SJCRH30 (cell line): ENCODE results near the gene PCDHB9. TPM values are rescaled to one million over a fixed set of nuclear protein-coding genes. Genes with fewer than 3 reads are reported as not detected.
"Not testable (repeated sequence)": the region's sequence is repeated elsewhere in the genome, so short reads cannot be mapped to it uniquely, and the experiment has no call there.

Experiments
- DNase-seq, 2 experiments: peaks; one replicate each; pipeline ENCODE4 v3.0.0-alpha.2; 2015 to 2020
- H3K27ac ChIP-seq: fragments of 250-450 bp; sonication (Bioruptor Pico); 2 replicates; pipeline ENCODE4 v1.5.1; 2020; ENCODE audit warnings: mild to moderate bottlenecking, moderate library complexity
- H3K27me3 ChIP-seq: fragments of 250-450 bp; sonication (Bioruptor Pico); 2 replicates; pipeline ENCODE4 v1.5.1; 2020; ENCODE audit warnings: mild to moderate bottlenecking, moderate library complexity
- H3K36me3 ChIP-seq: fragments of 250-450 bp; sonication (Bioruptor Pico); 2 replicates; pipeline ENCODE4 v1.5.1; 2020; ENCODE audit warnings: mild to moderate bottlenecking, moderate library complexity
- H3K4me1 ChIP-seq: fragments of 250-450 bp; sonication (Bioruptor Pico); 2 replicates; pipeline ENCODE4 v1.5.1; 2020; ENCODE audit warnings: mild to moderate bottlenecking, moderate library complexity
- H3K4me3 ChIP-seq: fragments of 250-450 bp; sonication (Bioruptor Pico); 2 replicates; pipeline ENCODE4 v1.5.1; 2020; ENCODE audit warnings: mild to moderate bottlenecking, moderate library complexity
- H3K9me3 ChIP-seq: fragments of 250-450 bp; sonication (Bioruptor Pico); replicated peaks from 2 replicates; pipeline ENCODE4 v1.5.1; 2020; ENCODE audit warnings: mild to moderate bottlenecking, moderate library complexity
- total RNA-seq: library from RNA; depleted of rRNA; stranded (reverse); fragments of >200 nt; shearing (Covaris generic); gene quantifications from 2 replicates; pipeline ENCODE4 v1.2.3, GENCODE V29; 2014

Gene PCDHB9
- total RNA-seq, 1 experiment from 2014 or later = 4.9 TPM

DNA sequence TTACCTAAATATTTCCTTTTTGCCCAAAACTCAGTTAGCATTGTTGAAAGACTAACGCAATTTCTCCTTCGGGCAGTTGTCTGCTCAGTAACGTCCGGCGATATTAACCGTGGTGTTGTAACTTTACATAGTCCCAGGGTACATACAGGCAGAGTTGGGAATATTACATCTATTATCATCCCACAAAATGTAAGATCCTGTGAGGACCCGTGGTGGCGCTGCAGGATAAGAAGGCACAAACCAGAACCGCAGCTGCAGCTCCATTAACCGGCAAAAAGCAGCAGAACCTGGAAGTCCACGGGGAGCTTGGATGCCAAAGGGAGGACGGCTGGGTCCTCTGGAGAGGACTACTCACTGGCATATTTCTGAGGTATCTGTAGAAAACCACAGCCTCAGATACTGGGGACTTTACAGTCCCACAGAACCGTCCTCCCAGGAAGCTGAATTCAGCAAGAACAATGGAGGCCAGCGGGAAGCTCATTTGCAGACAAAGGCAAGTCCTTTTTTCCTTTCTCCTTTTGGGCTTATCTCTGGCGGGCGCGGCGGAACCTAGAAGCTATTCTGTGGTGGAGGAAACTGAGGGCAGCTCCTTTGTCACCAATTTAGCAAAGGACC, 9.3 kb upstream of the PCDHB9 start, which contains the start of gene PCDHB8:
Gene PCDHB8 (plus strand): TSS at position 214 of the 615 bp plus-strand sequence. CDS start 245 bp downstream, at position 459.
- H3K27me3 ChIP-seq, H3K27ac ChIP-seq, H3K4me1 ChIP-seq: not testable (repeated sequence)
- H3K9me3 ChIP-seq = peaks cover 12% of the 10 kb centered on the region; the same call in 1 of the 2 replicates
- peaks cover 18% of the 10 kb centered on the region for H3K36me3 ChIP-seq
- peak within 1 kb of the TSS; percentile 59 for H3K4me3 ChIP-seq
- DNase-seq = peak; percentile 47 to 71

GRCh38 chr5:141179371-141179770, 7.6 kb upstream of the PCDHB9 start:
- peaks cover 28% of the 10 kb centered on the region for H3K36me3 ChIP-seq
- peaks cover 12% of the 10 kb centered on the region; the same call in 1 of the 2 replicates for H3K9me3 ChIP-seq
- not testable (repeated sequence) for H3K27me3 ChIP-seq, H3K4me1 ChIP-seq, DNase-seq, H3K27ac ChIP-seq, H3K4me3 ChIP-seq

GRCh38 chr5:141179876-141180275, 7.1 kb upstream of the PCDHB9 start:
- Histone ChIP-seq H3K9me3 (peaks cover 12% of the 10 kb centered on the region; the same call in 1 of the 2 replicates), H3K36me3 (peaks cover 30% of the 10 kb centered on the region)
- H3K27ac ChIP-seq, H3K4me1 ChIP-seq, H3K27me3 ChIP-seq, H3K4me3 ChIP-seq, DNase-seq: not testable (repeated sequence)

GRCh38 chr5:141180313-141180712, 6.6 kb upstream of the PCDHB9 start:
- H3K4me3 ChIP-seq = no peak overlapping the region
- no peaks in the 10 kb centered on the region for H3K27me3 ChIP-seq
- peaks cover 3% of the 10 kb centered on the region for H3K4me1 ChIP-seq
- no peak for DNase-seq
- H3K9me3 ChIP-seq = peaks cover 12% of the 10 kb centered on the region; the same call in 1 of the 2 replicates
- no peak overlapping the region for H3K27ac ChIP-seq
- H3K36me3 ChIP-seq = peaks cover 32% of the 10 kb centered on the region

GRCh38 chr5:141182248-141182647, 4.7 kb upstream of the PCDHB9 start, which contains the start of gene PCDHB16:
Gene PCDHB16, plus strand, starts transcription at chr5:141182387. Its CDS starts 173 bp downstream, at chr5:141182560.
- H3K4me1 ChIP-seq = peaks cover under 1% of the 10 kb centered on the region
- H3K27ac ChIP-seq = no peak within 1 kb of the TSS
- no peak within 1 kb of the TSS for H3K4me3 ChIP-seq
- H3K9me3 ChIP-seq = peaks cover 12% of the 10 kb centered on the region; the same call in 1 of the 2 replicates
- no peak for DNase-seq
- peaks cover 32% of the 10 kb centered on the region for H3K36me3 ChIP-seq
- no peaks in the 10 kb centered on the region for H3K27me3 ChIP-seq

DNA sequence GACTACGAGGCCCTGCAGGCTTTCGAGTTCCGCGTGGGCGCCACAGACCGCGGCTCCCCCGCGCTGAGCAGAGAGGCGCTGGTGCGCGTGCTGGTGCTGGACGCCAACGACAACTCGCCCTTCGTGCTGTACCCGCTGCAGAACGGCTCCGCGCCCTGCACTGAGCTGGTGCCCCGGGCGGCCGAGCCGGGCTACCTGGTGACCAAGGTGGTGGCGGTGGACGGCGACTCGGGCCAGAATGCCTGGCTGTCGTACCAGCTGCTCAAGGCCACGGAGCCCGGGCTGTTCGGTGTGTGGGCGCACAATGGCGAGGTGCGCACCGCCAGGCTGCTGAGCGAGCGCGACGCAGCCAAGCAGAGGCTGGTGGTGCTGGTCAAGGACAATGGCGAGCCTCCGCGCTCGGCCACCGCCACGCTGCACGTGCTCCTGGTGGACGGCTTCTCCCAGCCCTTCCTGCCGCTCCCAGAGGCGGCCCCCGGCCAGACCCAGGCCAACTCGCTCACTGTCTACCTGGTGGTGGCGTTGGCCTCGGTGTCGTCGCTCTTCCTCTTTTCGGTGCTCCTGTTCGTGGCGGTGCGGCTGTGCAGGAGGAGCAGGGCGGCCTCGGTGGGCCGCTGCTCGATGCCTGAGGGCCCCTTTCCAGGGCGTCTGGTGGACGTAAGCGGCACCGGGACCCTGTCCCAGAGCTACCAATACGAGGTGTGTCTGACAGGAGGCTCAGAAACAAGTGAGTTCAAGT, 2.7 kb upstream of the PCDHB9 start:
- not testable (repeated sequence) for DNase-seq, H3K4me1 ChIP-seq, H3K27me3 ChIP-seq, H3K9me3 ChIP-seq, H3K4me3 ChIP-seq, H3K27ac ChIP-seq
- peaks cover 28% of the 10 kb centered on the region for H3K36me3 ChIP-seq

- not testable (repeated sequence) for H3K27me3 ChIP-seq, H3K4me1 ChIP-seq, H3K36me3 ChIP-seq, H3K4me3 ChIP-seq, DNase-seq, H3K27ac ChIP-seq, H3K9me3 ChIP-seq
Measured at GRCh38 chr5:141188682-141189081, 1.7 kb downstream of the PCDHB9 start.

- not testable (repeated sequence) for H3K36me3 ChIP-seq, DNase-seq, H3K9me3 ChIP-seq, H3K27ac ChIP-seq, H3K4me1 ChIP-seq, H3K27me3 ChIP-seq, H3K4me3 ChIP-seq
Measured at GRCh38 chr5:141189131-141189530, 2.2 kb downstream of the PCDHB9 start.

DNA sequence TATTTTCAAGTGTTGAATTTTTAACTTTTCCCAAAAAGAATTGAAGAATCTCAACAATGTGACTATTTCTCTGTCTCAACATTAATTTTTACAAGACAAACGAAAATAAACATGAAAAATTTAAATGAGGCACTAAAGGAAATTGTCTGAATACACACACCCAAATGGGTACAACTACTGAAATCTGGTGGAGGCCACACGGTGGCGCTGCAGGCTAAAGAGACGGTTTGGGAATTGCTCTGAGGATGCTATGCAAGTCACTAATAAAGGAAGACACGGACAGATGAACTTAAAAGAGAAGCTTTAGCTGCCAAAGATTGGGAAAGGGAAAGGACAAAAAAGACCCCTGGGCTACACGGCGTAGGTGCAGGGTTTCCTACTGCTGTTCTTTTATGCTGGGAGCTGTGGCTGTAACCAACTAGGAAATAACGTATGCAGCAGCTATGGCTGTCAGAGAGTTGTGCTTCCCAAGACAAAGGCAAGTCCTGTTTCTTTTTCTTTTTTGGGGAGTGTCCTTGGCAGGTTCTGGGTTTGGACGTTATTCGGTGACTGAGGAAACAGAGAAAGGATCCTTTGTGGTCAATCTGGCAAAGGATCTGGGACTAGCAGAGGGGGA, 5.3 kb downstream of the PCDHB9 start, which contains the start of gene PCDHB10:
Gene PCDHB10 (plus strand): TSS at position 244 of the 616 bp plus-strand sequence. CDS start 200 bp downstream, at position 444.
- H3K4me1 ChIP-seq = no peaks in the 10 kb centered on the region
- peak within 1 kb of the TSS; percentile 31; the same call in 1 of the 2 replicates for H3K27ac ChIP-seq
- H3K27me3 ChIP-seq = no peaks in the 10 kb centered on the region
- no peaks in the 10 kb centered on the region; the same call in 1 of the 2 replicates for H3K9me3 ChIP-seq
- peak; percentile 69 to 90 for DNase-seq
- H3K36me3 ChIP-seq = no peaks in the 10 kb centered on the region
- peak within 1 kb of the TSS; percentile 62 for H3K4me3 ChIP-seq

DNA sequence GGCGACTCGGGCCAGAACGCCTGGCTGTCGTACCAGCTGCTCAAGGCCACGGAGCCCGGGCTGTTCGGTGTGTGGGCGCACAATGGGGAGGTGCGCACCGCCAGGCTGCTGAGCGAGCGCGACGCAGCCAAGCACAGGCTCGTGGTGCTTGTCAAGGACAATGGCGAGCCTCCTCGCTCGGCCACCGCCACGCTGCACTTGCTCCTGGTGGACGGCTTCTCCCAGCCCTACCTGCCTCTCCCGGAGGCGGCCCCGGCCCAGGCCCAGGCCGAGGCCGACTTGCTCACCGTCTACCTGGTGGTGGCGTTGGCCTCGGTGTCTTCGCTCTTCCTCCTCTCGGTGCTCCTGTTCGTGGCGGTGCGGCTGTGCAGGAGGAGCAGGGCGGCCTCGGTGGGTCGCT, 7.4 kb downstream of the PCDHB9 start:
- not testable (repeated sequence) for H3K4me1 ChIP-seq, H3K4me3 ChIP-seq, DNase-seq, H3K36me3 ChIP-seq, H3K27ac ChIP-seq, H3K27me3 ChIP-seq, H3K9me3 ChIP-seq

DNA sequence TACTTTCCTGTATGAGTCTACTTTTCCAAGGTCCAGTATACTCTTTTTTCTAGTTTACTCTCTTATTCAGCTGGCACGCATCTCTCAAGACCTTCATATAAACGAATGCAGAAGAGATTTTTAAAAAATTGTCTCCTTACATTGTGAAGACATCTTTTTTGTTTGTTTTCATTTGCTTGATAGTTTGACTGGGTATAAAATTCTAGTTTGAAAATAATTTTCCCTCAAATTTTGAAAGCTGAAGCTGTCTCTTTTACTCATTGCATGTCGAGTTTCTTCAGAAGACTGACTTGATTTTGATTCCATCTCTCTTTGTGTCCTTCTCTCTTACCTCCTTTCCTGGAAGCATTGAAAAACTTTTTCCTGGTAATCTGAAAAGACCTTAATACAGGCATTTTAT, 9.4 kb downstream of the PCDHB9 start:
- Histone ChIP-seq H3K4me1 (no peaks in the 10 kb centered on the region), H3K27ac (no peak overlapping the region), H3K36me3 (no peaks in the 10 kb centered on the region), H3K9me3 (no peaks in the 10 kb centered on the region; the same call in 1 of the 2 replicates), H3K4me3 (no peak overlapping the region), H3K27me3 (no peaks in the 10 kb centered on the region)
- DNase-seq = no peak

- Histone ChIP-seq H3K27ac (peak within 1 kb of the TSS; percentile 46), H3K36me3 (no peaks in the 10 kb centered on the region)
- peak; percentile 35 to 82 for DNase-seq
Measured at GRCh38 chr5:141199359-141200235, 12.6 kb downstream of the PCDHB9 start, which contains the start of gene PCDHB11. Gene PCDHB11, plus strand, starts transcription at chr5:141199627. Its CDS starts 148 bp downstream, at chr5:141199775.

GRCh38 chr5:141201126-141201525, 14.2 kb downstream of the PCDHB9 start:
- not testable (repeated sequence) for DNase-seq, H3K27me3 ChIP-seq, H3K27ac ChIP-seq, H3K4me1 ChIP-seq, H3K4me3 ChIP-seq, H3K9me3 ChIP-seq, H3K36me3 ChIP-seq

More at GRCh38 chr5:141199359-141200235, 12.6 kb downstream of the PCDHB9 start, which contains the start of gene PCDHB11:
- Histone ChIP-seq H3K4me3 (peak within 1 kb of the TSS; percentile 62), H3K27me3 (no peaks in the 10 kb centered on the region), H3K9me3 (no peaks in the 10 kb centered on the region; the same call in 1 of the 2 replicates), H3K4me1 (no peaks in the 10 kb centered on the region)

- not testable (repeated sequence) for H3K4me3 ChIP-seq, H3K9me3 ChIP-seq, DNase-seq, H3K4me1 ChIP-seq, H3K27ac ChIP-seq, H3K27me3 ChIP-seq, H3K36me3 ChIP-seq
Measured at GRCh38 chr5:141201646-141202045, 14.7 kb downstream of the PCDHB9 start.
